ENCODE data around the gene DCC. TPM values are rescaled to one million over a fixed set of nuclear protein-coding genes. Genes with fewer than 3 reads are reported as not detected.
"Not testable (repeated sequence)": the region's sequence is repeated elsewhere in the genome, so short reads cannot be mapped to it uniquely, and the experiment has no call there.

Gene DCC
- polyA plus RNA-seq, 12 donors: 0.04 to 1.1 (median 0.26) TPM; not detected in 3

DNA sequence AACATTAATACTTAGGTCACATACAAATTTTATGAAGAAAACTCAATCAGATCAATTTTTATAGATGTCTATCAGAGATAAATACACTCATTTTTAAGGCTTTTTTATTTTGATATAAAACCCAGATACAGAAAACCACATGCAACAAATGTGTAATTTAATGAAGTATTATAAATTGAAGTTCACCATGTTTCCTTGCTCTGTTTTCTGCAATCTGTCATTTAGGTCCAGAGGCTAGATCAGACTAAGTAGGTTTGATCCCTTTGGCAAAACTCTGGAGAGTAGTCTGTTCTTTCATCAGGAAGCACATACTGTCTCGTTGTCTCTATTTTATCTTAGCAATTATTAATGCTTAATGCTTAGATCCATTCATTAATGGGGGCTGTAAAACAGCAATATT is 1042.9 kb downstream of the DCC start:
- DNase-seq: no peak

- no peak for DNase-seq
Measured at GRCh38 chr18:53385889-53386288, 1045.9 kb downstream of the DCC start.

GRCh38 chr18:53387581-53387980 is 1047.6 kb downstream of the DCC start:
- DNase-seq: no peak

- no peak for DNase-seq
Measured at GRCh38 chr18:53402670-53403069, 1062.7 kb downstream of the DCC start.

- DNase-seq: no peak
Measured at GRCh38 chr18:53408271-53408670, 1068.3 kb downstream of the DCC start.

DNA sequence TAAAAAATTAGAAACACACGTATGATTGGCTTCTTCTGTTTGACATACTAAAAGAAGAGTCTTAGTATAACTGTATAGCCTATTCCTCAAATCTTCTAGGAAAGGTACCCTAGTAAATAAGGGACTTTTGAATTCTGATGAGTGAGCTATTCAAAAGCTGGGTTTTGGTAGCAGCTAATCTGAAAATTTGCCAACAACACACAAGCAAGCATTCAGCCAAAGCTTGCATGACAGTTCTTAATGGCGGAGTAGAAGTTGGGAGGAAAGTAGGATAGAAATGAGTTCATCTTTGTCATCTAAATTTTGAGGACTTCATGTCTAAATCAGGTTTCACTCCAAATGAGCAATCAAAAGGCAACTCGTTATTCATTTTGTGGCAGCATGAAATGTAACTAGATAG is 1071.5 kb downstream of the DCC start:
- no peak for DNase-seq

GRCh38 chr18:53417003-53417402 is 1077.0 kb downstream of the DCC start:
- no peak for DNase-seq

- no peak for DNase-seq
Measured at GRCh38 chr18:53421869-53422268, 1081.9 kb downstream of the DCC start.

DNA sequence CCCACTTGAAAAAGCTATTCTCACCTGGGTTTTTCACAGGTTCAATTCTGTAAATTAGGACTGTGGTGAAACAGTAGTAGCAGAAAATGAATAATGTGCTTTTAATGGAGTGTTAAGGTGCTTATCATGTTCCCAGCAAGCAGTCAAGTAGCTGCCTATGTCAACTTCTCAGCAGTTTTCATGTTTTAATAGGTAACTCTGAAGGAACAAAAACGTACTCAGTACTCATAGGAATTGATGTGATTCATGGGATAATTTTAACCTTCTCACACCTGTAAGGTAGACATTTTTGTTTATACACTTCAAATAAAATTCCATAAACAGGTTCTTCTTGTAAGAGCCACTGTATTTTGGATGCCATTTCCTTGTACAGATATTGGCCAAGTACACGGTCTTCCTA is 1082.9 kb downstream of the DCC start:
- DNase-seq: no peak

DNA sequence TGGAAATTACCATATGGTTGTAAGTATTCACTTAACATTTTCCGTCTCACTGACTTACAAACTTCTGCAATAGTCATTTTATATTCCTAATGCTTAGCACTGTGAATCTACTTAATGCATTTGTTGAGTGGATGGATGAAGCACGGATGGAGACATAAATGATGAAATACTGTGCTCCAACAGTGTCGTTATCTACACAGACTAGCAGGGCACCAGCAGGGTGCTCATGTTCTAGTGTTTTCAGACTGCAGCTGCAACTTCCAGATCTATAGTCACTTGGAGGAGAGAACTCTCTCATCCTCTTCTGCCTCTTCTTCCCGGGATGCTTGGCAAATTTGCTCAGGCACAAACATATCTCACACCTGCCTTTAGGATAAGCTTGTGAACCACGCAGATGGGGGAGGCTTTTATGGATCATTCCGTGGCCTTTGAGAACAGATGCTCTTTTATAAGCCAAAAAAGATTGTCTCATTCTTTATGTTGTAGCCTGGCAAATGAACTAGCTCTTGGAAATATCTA is 1086.7 kb downstream of the DCC start:
- no peak for DNase-seq

- no peak for DNase-seq
Measured at GRCh38 chr18:53441761-53442414, 1101.9 kb downstream of the DCC start.

- DNase-seq: no peak
Measured at GRCh38 chr18:53442415-53442783, 1102.4 kb downstream of the DCC start.

GRCh38 chr18:53443336-53443735 is 1103.3 kb downstream of the DCC start:
- no peak for DNase-seq

GRCh38 chr18:53443831-53444230 is 1103.8 kb downstream of the DCC start:
- no peak for DNase-seq

GRCh38 chr18:53451902-53452301 is 1111.9 kb downstream of the DCC start:
- DNase-seq: no peak

DNA sequence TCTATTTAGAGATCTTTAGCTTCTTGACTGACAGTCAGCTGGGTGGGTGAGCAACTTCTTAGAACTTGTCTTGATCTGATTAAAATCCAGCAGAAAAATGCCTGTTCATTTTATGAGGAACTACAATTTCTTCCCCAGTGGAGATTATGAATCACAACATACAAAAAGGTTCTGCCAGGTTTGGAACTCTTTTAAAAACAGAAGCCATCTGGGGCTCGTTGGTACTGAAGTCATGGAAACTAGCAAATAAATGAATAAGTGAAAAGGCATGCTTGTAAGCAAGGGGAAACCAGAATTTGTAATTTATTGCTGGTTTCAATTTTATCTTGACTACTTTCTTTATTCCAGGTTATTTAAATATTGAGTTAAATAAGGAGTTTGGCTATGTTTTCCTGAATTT is 1117.1 kb downstream of the DCC start:
- DNase-seq: no peak

DNA sequence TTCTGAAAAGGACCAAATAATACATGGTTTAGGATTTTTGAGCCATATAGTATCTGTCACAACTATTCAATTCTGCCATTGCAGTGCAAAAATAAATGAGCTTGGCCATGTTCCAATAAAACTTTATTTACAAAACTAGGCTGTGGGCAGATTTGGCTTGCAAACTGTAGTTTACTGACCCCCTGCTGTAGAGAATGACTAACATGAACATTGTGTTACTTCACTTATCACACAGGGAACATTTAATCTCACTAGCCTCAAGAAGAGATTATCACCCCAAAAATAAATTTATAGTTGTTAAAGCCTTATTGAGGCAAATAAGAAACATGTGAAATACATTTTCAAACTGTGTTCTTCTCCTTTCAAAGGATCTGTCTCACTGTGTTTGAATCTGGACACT is 1118.3 kb downstream of the DCC start:
- no peak for DNase-seq

DNA sequence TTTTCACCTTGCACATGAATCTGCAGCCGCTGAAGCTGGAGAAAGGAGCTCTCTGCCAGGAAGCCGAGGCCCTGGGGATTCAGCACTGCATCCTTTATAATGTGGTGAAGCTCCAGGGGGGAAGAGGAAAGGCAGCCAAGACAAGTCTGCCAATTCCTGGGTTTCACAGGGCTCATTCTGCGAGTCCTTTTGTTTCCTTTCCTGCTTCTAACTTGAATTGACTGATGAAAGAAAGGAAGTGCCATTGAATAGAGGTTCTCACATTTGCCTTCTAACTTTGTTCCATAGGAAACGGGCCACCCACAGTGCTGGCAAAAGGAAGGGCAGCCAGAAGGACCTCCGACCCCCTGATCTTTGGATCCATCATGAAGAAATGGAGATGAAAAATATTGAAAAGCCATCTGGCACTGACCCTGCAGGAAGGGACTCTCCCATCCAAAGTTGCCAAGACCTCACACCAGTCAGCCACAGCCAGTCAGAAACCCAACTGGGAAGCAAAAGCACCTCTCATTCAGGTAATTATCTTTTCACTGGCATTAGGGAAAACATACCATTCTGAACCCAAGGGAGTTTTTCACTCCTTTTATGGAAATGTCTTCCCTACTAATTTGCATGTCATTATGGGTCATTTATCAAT is 1119.1 kb downstream of the DCC start:
- no peak for DNase-seq

DNA sequence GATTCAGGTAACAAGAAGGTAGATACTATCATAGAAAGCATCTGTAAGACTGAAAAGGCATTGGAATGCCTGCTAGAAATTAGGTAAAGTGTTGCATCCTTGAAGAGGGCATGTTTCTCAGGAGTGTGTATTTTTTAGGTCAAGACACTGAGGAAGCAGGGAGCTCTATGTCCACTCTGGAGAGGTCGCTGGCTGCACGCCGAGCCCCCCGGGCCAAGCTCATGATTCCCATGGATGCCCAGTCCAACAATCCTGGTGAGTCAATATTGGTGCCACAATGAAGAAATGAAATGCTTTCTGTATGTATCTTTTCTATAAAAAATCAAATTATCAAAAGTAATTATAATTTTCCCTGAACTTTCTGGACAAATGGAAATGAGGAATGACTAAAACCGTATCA is 1127.8 kb downstream of the DCC start:
- no peak for DNase-seq

DNA sequence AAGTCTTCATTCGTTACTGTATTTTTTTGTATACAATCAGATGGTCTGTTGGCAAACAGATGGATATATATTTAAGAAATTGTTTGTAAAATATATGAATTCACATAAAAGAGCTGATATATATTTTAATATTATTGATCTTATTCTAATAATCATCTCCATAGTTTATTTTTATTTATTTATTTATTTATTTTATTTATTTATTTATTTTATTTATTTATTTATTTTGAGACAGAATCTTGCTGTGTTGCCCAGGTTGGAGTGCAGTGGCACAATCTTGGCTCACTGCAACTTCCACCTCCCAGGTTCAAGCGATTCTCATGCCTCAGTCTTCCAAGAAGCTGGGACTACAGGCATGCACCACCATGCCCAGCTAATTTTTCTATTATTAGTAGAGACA is 1128.2 kb downstream of the DCC start:
- not testable (repeated sequence) for DNase-seq

GRCh38 chr18:53472546-53472945 is 1132.5 kb downstream of the DCC start:
- no peak for DNase-seq

DNA sequence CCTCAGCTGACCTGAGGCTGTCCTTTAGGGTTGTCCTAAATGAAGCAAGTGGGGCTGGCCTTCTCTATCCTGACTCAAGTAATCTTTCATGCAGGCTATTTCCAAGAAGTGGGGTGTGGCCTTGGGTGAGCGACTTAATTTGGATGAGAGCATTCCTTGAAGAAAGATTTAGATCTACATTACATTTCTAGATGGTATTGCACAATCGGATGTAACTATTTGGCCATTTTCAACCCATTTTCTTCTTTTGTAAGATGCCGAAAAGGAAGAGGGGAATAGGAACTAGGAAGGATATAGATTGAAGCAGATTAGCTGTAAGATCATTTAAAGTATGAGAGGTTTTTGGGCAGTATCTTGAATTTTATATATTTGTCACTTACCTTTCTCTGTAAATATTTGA is 1138.2 kb downstream of the DCC start:
- no peak for DNase-seq

- no peak for DNase-seq
Measured at GRCh38 chr18:53486296-53486695, 1146.3 kb downstream of the DCC start.

GRCh38 chr18:53489266-53489665 is 1149.3 kb downstream of the DCC start:
- no peak for DNase-seq
